ENCODE measurements around the gene POMGNT1.

The POMGNT1 gene

GRCh38 chr1:46153228-46153627 is 45.0 kb downstream of the POMGNT1 start:
- Histone ChIP-seq H3K9ac (ENCODE audit: low read length) (no peak overlapping the region), H3K4me3 (ENCODE audit: insufficient read depth, low read length, poor library complexity, severe bottlenecking) (no peak overlapping the region), H3K9me3 (ENCODE audit: insufficient read depth, low read length) (no peaks in the 10 kb centered on the region), H4K20me1 (ENCODE audit: low read depth, low read length) (no peaks in the 10 kb centered on the region), H3K27ac (ENCODE audit: low read depth, low read length) (no peak overlapping the region), H3K79me2 (ENCODE audit: insufficient read depth, low read length) (no peaks in the 10 kb centered on the region), H3K4me2 (ENCODE audit: low read depth, low read length, poor library complexity, severe bottlenecking) (no peak overlapping the region), H3K36me3 (ENCODE audit: low read length) (no peaks in the 10 kb centered on the region), H3K27me3 (ENCODE audit: low read length) (no peaks in the 10 kb centered on the region), H2AFZ (ENCODE audit: low read depth, low read length, severe bottlenecking) (no peak overlapping the region), H3K9me2 (replicated peaks; ENCODE audit: insufficient read depth, low read length) (no peaks in the 10 kb centered on the region), H3F3A (ENCODE audit: insufficient read depth) (no peaks in the 10 kb centered on the region)
- no peak for TF ChIP-seq CTCF (IDR thresholded peaks at IDR 0.05; ENCODE audit: insufficient read depth, low read length, poor library complexity, severe bottlenecking)
- TF ChIP-seq EZH2phosphoT487 (conservative IDR thresholded peaks at IDR 0.05; ENCODE audit: low read length), result no peak

- Histone ChIP-seq H3K9me3 (ENCODE audit: insufficient read depth, low read length) (no peaks in the 10 kb centered on the region), H3K36me3 (ENCODE audit: low read length) (no peaks in the 10 kb centered on the region), H4K20me1 (ENCODE audit: low read depth, low read length) (no peaks in the 10 kb centered on the region), H3K79me2 (ENCODE audit: insufficient read depth, low read length) (no peaks in the 10 kb centered on the region), H3K4me2 (ENCODE audit: low read depth, low read length, poor library complexity, severe bottlenecking) (no peak overlapping the region), H3K9me2 (replicated peaks; ENCODE audit: insufficient read depth, low read length) (no peaks in the 10 kb centered on the region), H3K27me3 (ENCODE audit: low read length) (no peaks in the 10 kb centered on the region), H3K9ac (ENCODE audit: low read length) (no peak overlapping the region), H3F3A (ENCODE audit: insufficient read depth) (no peaks in the 10 kb centered on the region), H2AFZ (ENCODE audit: low read depth, low read length, severe bottlenecking) (no peak overlapping the region), H3K4me3 (ENCODE audit: insufficient read depth, low read length, poor library complexity, severe bottlenecking) (no peak overlapping the region), H3K27ac (ENCODE audit: low read depth, low read length) (no peak overlapping the region)
- TF ChIP-seq CTCF (IDR thresholded peaks at IDR 0.05; ENCODE audit: insufficient read depth, low read length, poor library complexity, severe bottlenecking) (no peak), EZH2phosphoT487 (conservative IDR thresholded peaks at IDR 0.05; ENCODE audit: low read length) (no peak)
These were observed 46.2 kb downstream of the POMGNT1 start for GRCh38 chr1:46152016-46152415.

GRCh38 chr1:46150085-46150484 is 48.1 kb downstream of the POMGNT1 start:
- no peak overlapping the region for H2AFZ ChIP-seq (ENCODE audit: low read depth, low read length, severe bottlenecking)
- no peaks in the 10 kb centered on the region for H4K20me1 ChIP-seq (ENCODE audit: low read depth, low read length)
- TF ChIP-seq EZH2phosphoT487 (conservative IDR thresholded peaks at IDR 0.05; ENCODE audit: low read length), result no peak
- TF ChIP-seq CTCF (IDR thresholded peaks at IDR 0.05; ENCODE audit: insufficient read depth, low read length, poor library complexity, severe bottlenecking), result no peak
- H3K9ac ChIP-seq (ENCODE audit: low read length), result no peak overlapping the region
- H3K36me3 ChIP-seq (ENCODE audit: low read length), result no peaks in the 10 kb centered on the region
- H3K9me2 ChIP-seq (replicated peaks; ENCODE audit: insufficient read depth, low read length), result no peaks in the 10 kb centered on the region
- no peaks in the 10 kb centered on the region for H3K27me3 ChIP-seq (ENCODE audit: low read length)
- no peak overlapping the region for H3K27ac ChIP-seq (ENCODE audit: low read depth, low read length)
- H3K9me3 ChIP-seq (ENCODE audit: insufficient read depth, low read length), result no peaks in the 10 kb centered on the region
- H3K4me3 ChIP-seq (ENCODE audit: insufficient read depth, low read length, poor library complexity, severe bottlenecking), result no peak overlapping the region
- no peaks in the 10 kb centered on the region for H3K79me2 ChIP-seq (ENCODE audit: insufficient read depth, low read length)
- H3F3A ChIP-seq (ENCODE audit: insufficient read depth), result no peaks in the 10 kb centered on the region
- no peak overlapping the region for H3K4me2 ChIP-seq (ENCODE audit: low read depth, low read length, poor library complexity, severe bottlenecking)
